DND-41 (cell line): ENCODE data around the gene CDCA8.

Source experiments
- ATAC-seq: fragments of 200-7000 bp; cut with Tn5 transposase; 3 replicates; pipeline ENCODE4 v1.9.1; 2021; ENCODE audit warnings: low read depth; ENCODE audit not compliant: insufficient read depth
- DNase-seq: peaks from one replicate; pipeline ENCODE4 v3.0.0-alpha.2; 2020
- H2AFZ ChIP-seq: 2 replicates; pipeline ENCODE4 v1.6.0; 2012; ENCODE audit warnings: low read depth, low read length
- H3K27ac ChIP-seq: 2 replicates; pipeline ENCODE4 v1.5.1; 2012; ENCODE audit warnings: low read length, inconsistent platforms
- H3K27me3 ChIP-seq: fragments of 200-600 bp; sonication (generic); 2 replicates; pipeline ENCODE4 v1.6.0; 2012; ENCODE audit warnings: low read length, mild to moderate bottlenecking, inconsistent platforms; ENCODE audit not compliant: insufficient read depth, poor library complexity
- H3K36me3 ChIP-seq: 2 replicates; pipeline ENCODE4 v1.5.1; 2012; ENCODE audit warnings: low read length, inconsistent platforms; ENCODE audit not compliant: insufficient read depth
- H3K4me1 ChIP-seq: 2 replicates; pipeline ENCODE4 v1.5.1; 2012; ENCODE audit warnings: mild to moderate bottlenecking, low read length; ENCODE audit not compliant: insufficient read depth
- H3K4me2 ChIP-seq: 2 replicates; pipeline ENCODE4 v1.6.0; 2012; ENCODE audit warnings: mild to moderate bottlenecking, moderate library complexity, low read length, inconsistent platforms; ENCODE audit not compliant: insufficient read depth
- H3K4me3 ChIP-seq, 2 experiments: fragments of 200-600 bp in 1 of 2; shearing (Covaris generic) in 1 of 2; 2 replicates each; pipeline ENCODE4 v1.5.1; 2012 to 2016; ENCODE audit warnings: inconsistent platforms in 2 of 2, low read length in 2 of 2, mild to moderate bottlenecking in 2 of 2, low read depth in 1 of 2, moderate library complexity in 1 of 2
- H3K79me2 ChIP-seq: 2 replicates; pipeline ENCODE4 v1.6.0; 2012; ENCODE audit warnings: low read length, inconsistent platforms; ENCODE audit not compliant: insufficient read depth
- H3K9ac ChIP-seq: 2 replicates; pipeline ENCODE4 v1.6.0; 2012; ENCODE audit warnings: low read depth, mild to moderate bottlenecking, inconsistent platforms, low read length, moderate library complexity
- H3K9me3 ChIP-seq: 2 replicates; pipeline ENCODE4 v1.5.1; 2012; ENCODE audit warnings: low read length, moderate library complexity, mild to moderate bottlenecking, inconsistent platforms; ENCODE audit not compliant: insufficient read depth, severe bottlenecking
- H4K20me1 ChIP-seq: 2 replicates; pipeline ENCODE4 v1.6.0; 2012; ENCODE audit warnings: low read length; ENCODE audit not compliant: insufficient read depth
- EZH2 ChIP-seq: IDR thresholded peaks from 3 replicates; pipeline ENCODE4 v1.6.1; 2012; ENCODE audit warnings: borderline replicate concordance, low read depth, mild to moderate bottlenecking, moderate library complexity, low read length, inconsistent platforms; ENCODE audit not compliant: severe bottlenecking
- TF ChIP-seq, protein P1 (sequence below): IDR thresholded peaks from 2 replicates; pipeline ENCODE4 v1.5.1; 2012; ENCODE audit warnings: borderline replicate concordance, low read length, moderate library complexity, mild to moderate bottlenecking; ENCODE audit not compliant: poor library complexity, severe bottlenecking; ENCODE audit errors: extremely low read depth

The CDCA8 gene

DNA sequence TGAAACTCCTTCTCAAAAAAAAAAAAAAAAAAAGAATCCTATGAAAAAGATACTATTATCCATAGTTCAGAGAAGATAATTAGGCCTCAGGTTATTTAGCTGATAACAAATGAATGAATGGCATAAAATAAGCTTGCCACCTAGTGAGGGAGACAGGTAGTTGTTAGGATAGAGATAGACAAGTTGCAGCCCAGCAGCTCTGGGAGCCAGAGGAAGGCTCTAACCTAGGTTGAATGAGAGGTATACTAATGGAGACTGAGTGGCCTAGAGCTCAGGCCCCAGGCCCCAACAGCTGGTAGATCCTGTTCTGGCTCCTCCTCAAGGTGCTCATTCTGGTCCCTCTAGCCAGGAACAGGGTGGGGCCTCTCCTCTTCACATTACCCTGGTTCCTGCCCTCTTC, 37.0 kb upstream of the CDCA8 start:
- Histone ChIP-seq H3K79me2 (no peaks in the 10 kb centered on the region), H3K36me3 (no peaks in the 10 kb centered on the region), H3K9ac (no peak overlapping the region), H3K27me3 (no peaks in the 10 kb centered on the region), H3K4me3 (no peak overlapping the region), H3K4me2 (no peak overlapping the region), H3K9me3 (no peaks in the 10 kb centered on the region), H2AFZ (no peak overlapping the region), H3K27ac (no peak overlapping the region), H4K20me1 (peaks cover 11% of the 10 kb centered on the region), H3K4me1 (no peaks in the 10 kb centered on the region)
- ATAC-seq (no peak), DNase-seq (no peak)
- TF ChIP-seq, protein P1, sequence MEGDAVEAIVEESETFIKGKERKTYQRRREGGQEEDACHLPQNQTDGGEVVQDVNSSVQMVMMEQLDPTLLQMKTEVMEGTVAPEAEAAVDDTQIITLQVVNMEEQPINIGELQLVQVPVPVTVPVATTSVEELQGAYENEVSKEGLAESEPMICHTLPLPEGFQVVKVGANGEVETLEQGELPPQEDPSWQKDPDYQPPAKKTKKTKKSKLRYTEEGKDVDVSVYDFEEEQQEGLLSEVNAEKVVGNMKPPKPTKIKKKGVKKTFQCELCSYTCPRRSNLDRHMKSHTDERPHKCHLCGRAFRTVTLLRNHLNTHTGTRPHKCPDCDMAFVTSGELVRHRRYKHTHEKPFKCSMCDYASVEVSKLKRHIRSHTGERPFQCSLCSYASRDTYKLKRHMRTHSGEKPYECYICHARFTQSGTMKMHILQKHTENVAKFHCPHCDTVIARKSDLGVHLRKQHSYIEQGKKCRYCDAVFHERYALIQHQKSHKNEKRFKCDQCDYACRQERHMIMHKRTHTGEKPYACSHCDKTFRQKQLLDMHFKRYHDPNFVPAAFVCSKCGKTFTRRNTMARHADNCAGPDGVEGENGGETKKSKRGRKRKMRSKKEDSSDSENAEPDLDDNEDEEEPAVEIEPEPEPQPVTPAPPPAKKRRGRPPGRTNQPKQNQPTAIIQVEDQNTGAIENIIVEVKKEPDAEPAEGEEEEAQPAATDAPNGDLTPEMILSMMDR: no peak
- TF ChIP-seq EZH2: no peak

DNA sequence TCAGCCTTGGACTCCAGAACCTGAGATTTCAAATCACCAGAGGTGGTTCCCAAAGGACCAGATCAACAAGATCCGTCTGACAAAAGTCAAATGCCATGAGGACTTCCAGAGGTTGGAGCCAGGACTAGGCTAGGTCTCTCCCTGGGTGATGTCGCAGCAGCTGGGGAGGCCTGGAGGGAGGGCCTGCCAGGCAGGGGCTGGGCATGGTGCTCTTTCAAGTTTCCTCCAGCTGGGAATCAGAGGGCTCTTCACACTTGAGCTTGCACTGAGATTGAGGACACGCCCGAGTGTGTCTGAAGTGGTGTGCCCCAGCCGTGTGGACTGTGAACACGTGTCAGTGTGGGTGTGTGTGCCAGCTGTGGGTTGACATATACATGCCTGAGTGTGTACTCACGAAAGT, 36.3 kb upstream of the CDCA8 start:
- no peak overlapping the region for H2AFZ ChIP-seq

GRCh38 chr1:37656881-37657280, 35.4 kb upstream of the CDCA8 start:
- Histone ChIP-seq H3K4me1 (no peaks in the 10 kb centered on the region), H3K79me2 (no peaks in the 10 kb centered on the region), H3K9me3 (no peaks in the 10 kb centered on the region), H3K27ac (no peak overlapping the region), H3K4me2 (no peak overlapping the region), H3K9ac (no peak overlapping the region), H4K20me1 (peaks cover 18% of the 10 kb centered on the region), H3K36me3 (no peaks in the 10 kb centered on the region), H2AFZ (no peak overlapping the region), H3K27me3 (peaks cover 2% of the 10 kb centered on the region), H3K4me3 (no peak overlapping the region)
- no peak for DNase-seq
- ATAC-seq: no peak
- no peak for TF ChIP-seq EZH2
- TF ChIP-seq, protein P1: no peak

More for the DNA sequence above, 36.3 kb upstream of the CDCA8 start:
- Histone ChIP-seq H3K27ac (no peak overlapping the region), H3K4me1 (no peaks in the 10 kb centered on the region), H3K36me3 (no peaks in the 10 kb centered on the region), H3K9me3 (no peaks in the 10 kb centered on the region), H3K27me3 (no peaks in the 10 kb centered on the region), H4K20me1 (peaks cover 13% of the 10 kb centered on the region), H3K4me2 (no peak overlapping the region), H3K4me3 (no peak overlapping the region), H3K9ac (no peak overlapping the region), H3K79me2 (no peaks in the 10 kb centered on the region)
- TF ChIP-seq, protein P1: no peak
- TF ChIP-seq EZH2: no peak
- no peak for ATAC-seq
- no peak for DNase-seq
